CD4-positive, CD25-positive, alpha-beta regulatory T cell (primary cell): ENCODE results near the gene ABCA13. TPM values are rescaled to one million over a fixed set of nuclear protein-coding genes. Genes with fewer than 3 reads are reported as not detected.

Source experiments
- ATAC-seq, 2 donors: fragments of 150-1000 bp; cut with Tn5 transposase; one replicate each; pipeline ENCODE4 v1.10.0; 2021; ENCODE audit warnings: low read depth in 2 of 2, moderate number of reproducible peaks in 2 of 2, moderate library complexity in 1 of 2
- DNase-seq, 3 donors: peaks; one replicate each; pipeline versions ENCODE4 v3.0.0 to v3.0.0-alpha.2; 2012 to 2022; ENCODE audit warnings: mixed read lengths in 1 of 3
- H3K27ac ChIP-seq: one replicate; pipeline ENCODE4 v1.7.0; 2013; ENCODE audit warnings: mild to moderate bottlenecking, low read length; ENCODE audit not compliant: insufficient read depth, poor library complexity, severe bottlenecking
- H3K27me3 ChIP-seq: one replicate; pipeline ENCODE4 v1.7.0; 2013; ENCODE audit warnings: low read length; ENCODE audit not compliant: control insufficient read depth, insufficient read depth
- H3K36me3 ChIP-seq: one replicate; pipeline ENCODE4 v1.7.0; 2013; ENCODE audit warnings: mild to moderate bottlenecking, low read length, moderate library complexity; ENCODE audit not compliant: control insufficient read depth, insufficient read depth
- H3K4me1 ChIP-seq: 2 replicates; pipeline ENCODE4 v1.7.0; 2013; ENCODE audit warnings: mild to moderate bottlenecking, low read length; ENCODE audit not compliant: insufficient read depth, control insufficient read depth, poor library complexity, severe bottlenecking
- H3K4me3 ChIP-seq: one replicate; pipeline ENCODE4 v1.7.0; 2013; ENCODE audit warnings: low read depth, mild to moderate bottlenecking, low read length, moderate library complexity
- H3K9me3 ChIP-seq, 2 experiments: 1 replicate in 1 of 2; 2 replicates in 1 of 2; pipeline ENCODE4 v1.7.0; 2013; ENCODE audit warnings: low read length in 2 of 2, mild to moderate bottlenecking in 1 of 2, moderate library complexity in 1 of 2; ENCODE audit not compliant: control insufficient read depth in 2 of 2
- H3K27ac Mint-ChIP-seq, 3 donors: one replicate each; pipeline ENCODE4 v1.8.0; 2020 to 2022; ENCODE audit warnings: mild to moderate bottlenecking in 3 of 3, mixed read lengths in 3 of 3, moderate library complexity in 2 of 3
- H3K27me3 Mint-ChIP-seq: one replicate; pipeline ENCODE4 v1.8.0; 2022; ENCODE audit warnings: mild to moderate bottlenecking, mixed read lengths
- H3K36me3 Mint-ChIP-seq: one replicate; pipeline ENCODE4 v1.8.0; 2020; ENCODE audit warnings: mixed read lengths
- H3K4me1 Mint-ChIP-seq, 4 donors: one replicate each; pipeline ENCODE4 v1.8.0; 2020 to 2022; ENCODE audit warnings: mixed read lengths in 4 of 4, mild to moderate bottlenecking in 1 of 4
- H3K4me3 Mint-ChIP-seq, 4 donors: one replicate each; pipeline ENCODE4 v1.8.0; 2020 to 2022; ENCODE audit warnings: mild to moderate bottlenecking in 4 of 4, mixed read lengths in 4 of 4, moderate library complexity in 3 of 4
- H3K9me3 Mint-ChIP-seq, 7 donors: one replicate each; pipeline ENCODE4 v1.8.0; 2020 to 2022; ENCODE audit warnings: mixed read lengths in 7 of 7, mild to moderate bottlenecking in 3 of 7, moderate library complexity in 2 of 7
- polyA plus RNA-seq, 4 donors: library from polyadenylated mRNA; unstranded; fragments of 300-500 nt; fragmentation: Illumina TruSeq; gene quantifications; one replicate each; pipeline ENCODE4 v1.2.3, GENCODE V29; 2021
- total RNA-seq: library from RNA; stranded (reverse); gene quantifications from one replicate; pipeline ENCODE4 v1.2.3, GENCODE V29; 2022

ABCA13 gene
- total and polyA plus RNA-seq, 5 donors from 2014 or later: 1.1 TPM; not detected in 4

- no peaks in the 10 kb centered on the region for H3K36me3 ChIP-seq
These were observed 464.5 kb downstream of the ABCA13 start for GRCh38 chr7:48635796-48636195.

GRCh38 chr7:48636391-48637015, 465.2 kb downstream of the ABCA13 start:
- no peak overlapping the region for H3K27ac Mint-ChIP-seq
- H3K4me1 Mint-ChIP-seq: no peaks in the 10 kb centered on the region
- no peaks in the 10 kb centered on the region for H3K27me3 Mint-ChIP-seq
- DNase-seq (no peak), ATAC-seq (no peak)
- no peaks in the 10 kb centered on the region for H3K9me3 ChIP-seq
- no peak overlapping the region for H3K4me3 Mint-ChIP-seq
- H3K4me3 ChIP-seq: no peak overlapping the region
- H3K36me3 Mint-ChIP-seq: no peaks in the 10 kb centered on the region
- H3K9me3 Mint-ChIP-seq: no peaks in the 10 kb centered on the region
- H3K36me3 ChIP-seq: no peaks in the 10 kb centered on the region
- no peak overlapping the region for H3K27ac ChIP-seq
- no peaks in the 10 kb centered on the region for H3K4me1 ChIP-seq
- H3K27me3 ChIP-seq: no peaks in the 10 kb centered on the region

More at GRCh38 chr7:48635796-48636195, 464.5 kb downstream of the ABCA13 start:
- no peaks in the 10 kb centered on the region for H3K4me1 ChIP-seq
- no peak overlapping the region for H3K27ac ChIP-seq
- no peak overlapping the region for H3K27ac Mint-ChIP-seq
- no peaks in the 10 kb centered on the region for H3K36me3 Mint-ChIP-seq
- DNase-seq (no peak), ATAC-seq (no peak)
- H3K27me3 Mint-ChIP-seq: no peaks in the 10 kb centered on the region
- no peak overlapping the region for H3K4me3 Mint-ChIP-seq
- no peak overlapping the region for H3K4me3 ChIP-seq
- no peaks in the 10 kb centered on the region for H3K4me1 Mint-ChIP-seq
- H3K9me3 Mint-ChIP-seq: peaks cover 0 to 1% (median 0%) of the 10 kb centered on the region in 7 donors
- no peaks in the 10 kb centered on the region for H3K9me3 ChIP-seq
- no peaks in the 10 kb centered on the region for H3K27me3 ChIP-seq

DNA sequence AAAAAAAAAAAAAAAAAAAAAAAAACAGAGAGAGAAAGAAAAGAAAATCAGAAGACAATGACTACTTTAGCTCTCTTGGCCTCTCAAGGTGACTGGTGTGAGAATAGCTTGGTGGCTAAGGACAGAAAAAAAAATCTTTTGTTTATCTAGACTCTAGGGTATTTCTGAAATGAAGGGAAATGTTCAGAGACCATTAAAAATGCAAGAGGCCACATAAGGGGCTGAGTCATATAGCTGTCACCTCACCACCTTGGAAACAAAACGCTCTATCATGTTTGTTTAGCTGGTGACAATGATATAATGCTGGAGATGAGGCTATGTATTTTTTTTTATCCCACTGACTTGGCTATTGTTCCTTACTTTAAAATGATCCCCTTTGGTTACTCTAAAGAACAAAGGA, 466.1 kb downstream of the ABCA13 start:
- DNase-seq: no peak
- H3K4me1 Mint-ChIP-seq: no peaks in the 10 kb centered on the region
- H3K27ac Mint-ChIP-seq: no peak overlapping the region
- H3K27me3 Mint-ChIP-seq: no peaks in the 10 kb centered on the region
- Histone ChIP-seq H3K36me3 (no peaks in the 10 kb centered on the region), H3K9me3 (no peaks in the 10 kb centered on the region), H3K4me3 (no peak overlapping the region), H3K4me1 (no peaks in the 10 kb centered on the region), H3K27ac (no peak overlapping the region), H3K27me3 (no peaks in the 10 kb centered on the region)
- no peaks in the 10 kb centered on the region for H3K36me3 Mint-ChIP-seq
- ATAC-seq: no peak
- no peak overlapping the region for H3K4me3 Mint-ChIP-seq
- H3K9me3 Mint-ChIP-seq: no peaks in the 10 kb centered on the region

GRCh38 chr7:48638041-48638440, 466.8 kb downstream of the ABCA13 start:
- no peaks in the 10 kb centered on the region for H3K4me1 Mint-ChIP-seq
- ATAC-seq (no peak), DNase-seq (no peak)
- no peaks in the 10 kb centered on the region for H3K9me3 ChIP-seq
- no peaks in the 10 kb centered on the region for H3K27me3 ChIP-seq
- H3K4me1 ChIP-seq: no peaks in the 10 kb centered on the region
- H3K9me3 Mint-ChIP-seq: no peaks in the 10 kb centered on the region
- H3K4me3 Mint-ChIP-seq: no peak overlapping the region
- H3K36me3 Mint-ChIP-seq: no peaks in the 10 kb centered on the region
- no peak overlapping the region for H3K27ac ChIP-seq
- H3K27me3 Mint-ChIP-seq: no peaks in the 10 kb centered on the region
- no peaks in the 10 kb centered on the region for H3K36me3 ChIP-seq
- no peak overlapping the region for H3K4me3 ChIP-seq
- no peak overlapping the region for H3K27ac Mint-ChIP-seq

- H3K27me3 Mint-ChIP-seq: no peaks in the 10 kb centered on the region
- H3K27ac Mint-ChIP-seq: no peak overlapping the region
- Histone ChIP-seq H3K4me3 (no peak overlapping the region), H3K27me3 (no peaks in the 10 kb centered on the region), H3K27ac (no peak overlapping the region), H3K36me3 (no peaks in the 10 kb centered on the region), H3K4me1 (no peaks in the 10 kb centered on the region), H3K9me3 (no peaks in the 10 kb centered on the region)
- H3K9me3 Mint-ChIP-seq: no peaks in the 10 kb centered on the region
- H3K4me3 Mint-ChIP-seq: no peak overlapping the region
- no peaks in the 10 kb centered on the region for H3K4me1 Mint-ChIP-seq
- ATAC-seq (no peak), DNase-seq (no peak)
- H3K36me3 Mint-ChIP-seq: no peaks in the 10 kb centered on the region
These were observed 472.3 kb downstream of the ABCA13 start for GRCh38 chr7:48643431-48644013.

DNA sequence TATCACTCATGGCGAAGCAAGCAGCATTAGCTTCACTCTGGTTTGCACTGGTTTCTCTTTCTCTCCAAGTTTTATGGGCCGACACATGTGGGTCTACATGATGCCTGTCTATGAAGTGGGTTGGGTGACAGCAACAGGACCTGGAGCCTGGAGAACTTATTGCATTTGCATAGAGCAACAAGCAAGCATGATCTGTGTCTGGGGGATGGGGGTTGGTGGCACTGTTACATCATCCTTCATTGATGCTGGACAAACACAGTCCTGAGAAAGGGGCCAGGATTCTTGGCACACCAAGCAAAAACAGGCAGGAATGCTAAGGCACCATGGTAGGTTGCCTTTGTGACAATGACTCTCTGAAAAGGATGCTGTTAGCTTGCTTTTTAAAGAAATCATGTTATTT, 486.9 kb downstream of the ABCA13 start:
- Histone ChIP-seq H3K9me3 (no peaks in the 10 kb centered on the region), H3K4me1 (no peaks in the 10 kb centered on the region), H3K4me3 (no peak overlapping the region), H3K27ac (no peak overlapping the region), H3K36me3 (no peaks in the 10 kb centered on the region), H3K27me3 (no peaks in the 10 kb centered on the region)
- Mint-ChIP-seq H3K4me3 (no peak overlapping the region), H3K27me3 (no peaks in the 10 kb centered on the region), H3K4me1 (no peaks in the 10 kb centered on the region), H3K9me3 (peaks cover 0 to 13% (median 6%) of the 10 kb centered on the region in 7 donors), H3K27ac (no peak overlapping the region), H3K36me3 (no peaks in the 10 kb centered on the region)
- ATAC-seq (no peak), DNase-seq (no peak)

GRCh38 chr7:48660306-48660870, 489.1 kb downstream of the ABCA13 start:
- DNase-seq (no peak), ATAC-seq (no peak)
- Mint-ChIP-seq H3K27ac (no peak overlapping the region), H3K27me3 (no peaks in the 10 kb centered on the region), H3K4me1 (no peaks in the 10 kb centered on the region), H3K36me3 (no peaks in the 10 kb centered on the region), H3K4me3 (no peak overlapping the region), H3K9me3 (peaks cover 0 to 6% (median 2%) of the 10 kb centered on the region in 7 donors)
- H3K27ac ChIP-seq: no peak overlapping the region
- H3K4me1 ChIP-seq: no peaks in the 10 kb centered on the region
- no peaks in the 10 kb centered on the region for H3K27me3 ChIP-seq
- no peaks in the 10 kb centered on the region for H3K36me3 ChIP-seq
- H3K4me3 ChIP-seq: no peak overlapping the region
- no peaks in the 10 kb centered on the region for H3K9me3 ChIP-seq

- Mint-ChIP-seq H3K4me1 (no peaks in the 10 kb centered on the region), H3K9me3 (peaks cover 0 to 6% (median 2%) of the 10 kb centered on the region in 7 donors), H3K36me3 (no peaks in the 10 kb centered on the region), H3K27ac (no peak overlapping the region), H3K27me3 (no peaks in the 10 kb centered on the region), H3K4me3 (no peak overlapping the region)
- Histone ChIP-seq H3K27ac (no peak overlapping the region), H3K36me3 (no peaks in the 10 kb centered on the region), H3K27me3 (no peaks in the 10 kb centered on the region), H3K4me3 (no peak overlapping the region), H3K9me3 (no peaks in the 10 kb centered on the region), H3K4me1 (no peaks in the 10 kb centered on the region)
- ATAC-seq (no peak), DNase-seq (no peak)
These were observed 493.0 kb downstream of the ABCA13 start for GRCh38 chr7:48664241-48664640.
